Measurements from ENCODE around the gene EFCAB6.

DNA sequence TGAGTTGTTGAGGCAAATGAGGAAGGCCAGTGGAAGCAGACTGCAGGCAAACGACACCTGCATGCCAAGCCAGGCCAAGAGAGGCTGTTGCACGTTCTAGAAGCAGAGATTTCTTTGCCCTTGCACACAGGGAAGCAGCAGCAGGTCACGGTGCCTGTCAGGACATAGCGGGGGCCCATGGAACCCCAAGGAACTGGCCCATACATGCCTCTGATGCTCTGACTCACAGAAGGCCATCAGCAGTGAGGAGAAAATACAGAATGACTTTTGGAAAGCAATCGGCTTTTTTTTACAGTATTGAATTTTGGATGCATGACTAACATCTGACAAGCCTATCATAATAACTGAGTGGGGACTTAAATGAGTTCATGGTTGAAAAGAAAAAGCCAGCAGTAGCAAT lies 276.4 kb downstream of the EFCAB6 start:
- TF ChIP-seq POLR2A (IDR thresholded peaks at IDR 0.05; ENCODE audit: low read depth, low read length) (no peak), TAF1 (IDR thresholded peaks at IDR 0.05; ENCODE audit: low read depth, low read length) (no peak)

All from GM12891 (cell line).